Kidney glomerular epithelial cell (primary cell): ENCODE measurements around the gene NXPH4.

Source experiments
- DNase-seq: peaks from one replicate; lab custom pipeline; 2025; lab: John Stamatoyannopoulos, UW

The NXPH4 gene

DNA sequence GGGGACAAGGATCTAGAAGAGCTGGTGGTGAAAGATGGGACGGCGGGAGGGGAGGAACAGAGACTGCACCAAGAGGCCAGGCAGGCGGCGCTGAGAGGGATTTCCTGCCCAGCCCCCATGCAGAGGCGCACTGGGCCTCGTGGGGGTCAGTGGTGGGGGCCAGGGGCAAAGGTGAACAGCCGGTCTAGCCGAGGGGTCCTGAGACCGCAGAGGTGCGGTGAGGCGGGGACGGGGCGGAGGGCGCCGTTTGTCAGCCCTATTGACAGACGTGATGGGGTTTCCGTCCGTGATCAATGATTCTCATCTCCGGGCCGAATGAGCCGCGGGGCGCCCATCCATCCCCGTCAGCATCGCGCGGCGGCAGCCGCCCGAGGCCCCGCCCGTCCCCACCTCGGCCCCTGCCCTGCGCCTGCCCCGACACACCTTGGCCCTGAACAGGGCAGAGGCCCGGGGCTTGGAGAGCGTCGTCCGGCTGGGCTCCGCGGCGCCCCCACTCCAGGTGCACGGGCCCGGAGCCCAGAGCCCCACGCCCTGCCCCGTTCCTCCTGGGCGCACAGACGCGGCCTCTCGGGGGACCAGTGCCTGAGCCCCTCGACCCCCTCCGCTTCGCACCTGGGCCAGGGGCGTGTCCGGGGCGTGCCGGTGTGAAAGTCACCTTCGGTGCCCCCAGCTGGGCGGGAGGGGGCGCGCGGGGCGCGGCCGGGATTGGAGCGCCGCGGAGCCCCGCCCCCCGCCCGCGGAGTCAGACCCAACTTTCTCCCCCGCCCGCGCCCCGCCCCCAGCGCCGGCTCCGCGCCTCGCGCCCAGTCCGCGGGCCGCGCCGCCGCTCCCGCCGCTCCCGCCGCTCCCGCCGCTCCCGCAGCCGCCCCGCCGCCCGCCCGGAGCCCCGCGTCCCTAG is at the start of gene NXPH4:
NXPH4 (plus strand) TSS at position 781 of the 898 bp plus-strand sequence. CDS start 176 bp downstream, outside the sequence.
- DNase-seq, result no peak

- DNase-seq, result peak; percentile 45
Observed at GRCh38 chr12:57166971-57167371, 49.6 kb upstream of the NXPH4 start.

DNA sequence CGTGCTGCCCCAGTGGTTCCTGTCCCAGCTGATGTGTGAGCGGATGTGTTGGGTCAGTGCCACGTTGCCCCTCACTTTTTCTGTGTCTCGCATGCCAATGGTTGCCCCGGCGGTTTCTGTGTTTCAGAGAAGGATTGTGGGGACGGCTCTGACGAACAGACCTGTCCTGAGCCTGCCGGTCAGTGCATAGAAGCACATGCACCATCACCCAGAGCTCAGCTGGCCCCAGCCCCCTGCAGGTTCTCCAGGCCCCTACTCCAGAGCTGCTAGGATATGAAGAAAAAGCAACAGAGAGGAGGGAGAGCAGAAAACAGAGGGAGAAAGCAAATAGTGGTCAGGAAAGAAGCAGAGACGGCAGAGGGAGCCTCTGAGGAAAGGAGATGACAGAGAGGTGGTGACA is 48.5 kb upstream of the NXPH4 start:
- DNase-seq, result no peak

GRCh38 chr12:57169046-57169795 is 47.4 kb upstream of the NXPH4 start:
- no peak for DNase-seq

DNA sequence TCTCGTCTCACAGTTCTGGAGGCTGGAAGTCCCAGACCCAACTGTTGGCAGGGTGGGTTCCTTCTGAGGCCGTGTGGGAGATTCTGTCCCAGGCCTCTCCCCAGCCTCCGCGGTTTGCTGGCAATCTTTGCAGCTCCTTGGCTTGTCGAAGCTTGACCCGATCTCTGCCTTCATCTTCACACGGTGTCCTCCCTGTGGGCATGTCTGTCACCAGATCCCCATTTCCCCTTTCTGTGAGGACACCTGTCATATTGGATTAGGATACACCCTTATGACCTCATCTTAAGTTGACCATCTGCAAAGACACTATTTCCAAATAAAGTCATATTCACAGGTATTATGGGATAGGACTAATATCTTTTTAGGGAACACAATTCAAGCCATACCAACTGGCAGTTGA is 46.6 kb upstream of the NXPH4 start:
- DNase-seq, result no peak

- DNase-seq, result no peak
Observed at GRCh38 chr12:57170408-57170807, 46.2 kb upstream of the NXPH4 start.

GRCh38 chr12:57170927-57171326 is 45.7 kb upstream of the NXPH4 start:
- DNase-seq, result no peak

GRCh38 chr12:57171668-57172067 is 44.9 kb upstream of the NXPH4 start:
- no peak for DNase-seq

- no peak for DNase-seq
Observed at GRCh38 chr12:57173089-57173488, 43.5 kb upstream of the NXPH4 start.

GRCh38 chr12:57173683-57174082 is 42.9 kb upstream of the NXPH4 start:
- no peak for DNase-seq

GRCh38 chr12:57175428-57176138 is 41.0 kb upstream of the NXPH4 start:
- DNase-seq, result no peak

GRCh38 chr12:57176139-57176477 is 40.5 kb upstream of the NXPH4 start:
- DNase-seq, result no peak

DNA sequence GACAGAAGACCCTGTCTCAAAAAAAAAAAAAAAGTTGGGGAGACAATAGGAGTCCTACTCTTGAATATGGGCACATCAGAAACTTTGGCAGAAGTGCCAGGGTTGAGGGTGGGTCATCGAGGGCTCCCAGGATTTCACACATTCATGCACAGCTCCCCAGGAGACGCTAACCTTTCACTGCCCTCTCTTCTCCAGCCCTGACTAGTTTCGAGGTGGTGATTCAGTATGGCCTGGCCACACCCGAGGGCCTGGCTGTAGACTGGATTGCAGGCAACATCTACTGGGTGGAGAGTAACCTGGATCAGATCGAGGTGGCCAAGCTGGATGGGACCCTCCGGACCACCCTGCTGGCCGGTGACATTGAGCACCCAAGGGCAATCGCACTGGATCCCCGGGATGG is 39.7 kb upstream of the NXPH4 start:
- DNase-seq, result no peak

DNA sequence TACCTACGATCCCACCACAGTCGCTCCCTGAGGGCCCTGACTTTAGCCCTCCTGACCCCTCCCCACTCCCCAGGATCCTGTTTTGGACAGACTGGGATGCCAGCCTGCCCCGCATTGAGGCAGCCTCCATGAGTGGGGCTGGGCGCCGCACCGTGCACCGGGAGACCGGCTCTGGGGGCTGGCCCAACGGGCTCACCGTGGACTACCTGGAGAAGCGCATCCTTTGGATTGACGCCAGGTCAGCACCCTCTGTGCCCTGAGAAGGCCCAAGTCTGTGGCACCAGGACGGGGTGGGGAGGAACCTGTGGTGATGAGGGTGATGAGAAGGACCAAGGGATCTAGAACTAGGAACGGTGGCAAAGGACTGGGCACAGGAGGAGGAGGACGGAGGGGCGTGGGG is 39.2 kb upstream of the NXPH4 start:
- DNase-seq, result no peak

GRCh38 chr12:57178213-57178612 is 38.4 kb upstream of the NXPH4 start:
- no peak for DNase-seq

GRCh38 chr12:57179331-57180086 is 37.1 kb upstream of the NXPH4 start:
- DNase-seq, result no peak

- no peak for DNase-seq
Observed at GRCh38 chr12:57180321-57180989, 36.1 kb upstream of the NXPH4 start.

- DNase-seq, result no peak
Observed at GRCh38 chr12:57181072-57181471, 35.5 kb upstream of the NXPH4 start.

GRCh38 chr12:57181561-57182155 is 34.9 kb upstream of the NXPH4 start:
- no peak for DNase-seq

GRCh38 chr12:57182918-57183575 is 33.5 kb upstream of the NXPH4 start:
- DNase-seq, result peak; percentile 56
